ENCODE measurements around the gene ZNF609.
"Not testable (repeated sequence)": the region's sequence is repeated elsewhere in the genome, so short reads cannot be mapped to it uniquely, and the experiment has no call there.

The ZNF609 gene

GRCh38 chr15:64637412-64637811 is 177.0 kb downstream of the ZNF609 start:
- TF ChIP-seq, protein P1, sequence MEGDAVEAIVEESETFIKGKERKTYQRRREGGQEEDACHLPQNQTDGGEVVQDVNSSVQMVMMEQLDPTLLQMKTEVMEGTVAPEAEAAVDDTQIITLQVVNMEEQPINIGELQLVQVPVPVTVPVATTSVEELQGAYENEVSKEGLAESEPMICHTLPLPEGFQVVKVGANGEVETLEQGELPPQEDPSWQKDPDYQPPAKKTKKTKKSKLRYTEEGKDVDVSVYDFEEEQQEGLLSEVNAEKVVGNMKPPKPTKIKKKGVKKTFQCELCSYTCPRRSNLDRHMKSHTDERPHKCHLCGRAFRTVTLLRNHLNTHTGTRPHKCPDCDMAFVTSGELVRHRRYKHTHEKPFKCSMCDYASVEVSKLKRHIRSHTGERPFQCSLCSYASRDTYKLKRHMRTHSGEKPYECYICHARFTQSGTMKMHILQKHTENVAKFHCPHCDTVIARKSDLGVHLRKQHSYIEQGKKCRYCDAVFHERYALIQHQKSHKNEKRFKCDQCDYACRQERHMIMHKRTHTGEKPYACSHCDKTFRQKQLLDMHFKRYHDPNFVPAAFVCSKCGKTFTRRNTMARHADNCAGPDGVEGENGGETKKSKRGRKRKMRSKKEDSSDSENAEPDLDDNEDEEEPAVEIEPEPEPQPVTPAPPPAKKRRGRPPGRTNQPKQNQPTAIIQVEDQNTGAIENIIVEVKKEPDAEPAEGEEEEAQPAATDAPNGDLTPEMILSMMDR (IDR thresholded peaks at IDR 0.05; ENCODE audit: low read depth, low read length), result no peak
- no peak for DNase-seq (ENCODE audit: extremely low read depth, low read depth)

DNA sequence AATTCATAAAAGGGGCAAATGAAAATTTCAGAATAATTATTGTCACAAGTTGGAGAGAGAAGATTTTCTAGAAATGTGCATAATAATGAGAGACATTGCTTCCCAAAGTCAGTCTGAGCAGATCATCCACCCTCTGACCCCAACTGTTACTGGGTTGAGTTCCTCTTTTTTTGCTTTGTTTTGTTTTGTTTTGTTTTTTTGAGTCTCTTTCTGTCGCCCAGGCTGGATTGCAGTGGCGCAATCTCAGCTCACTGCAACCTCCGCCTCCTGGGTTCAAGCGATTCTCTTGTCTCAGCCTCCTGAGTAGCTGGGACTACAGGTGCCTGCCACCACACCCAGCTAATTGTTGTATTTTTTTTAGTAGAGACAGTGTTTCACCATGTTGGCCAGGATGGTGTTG is 179.4 kb downstream of the ZNF609 start:
- DNase-seq (ENCODE audit: extremely low read depth, low read depth), result not testable (repeated sequence)

DNA sequence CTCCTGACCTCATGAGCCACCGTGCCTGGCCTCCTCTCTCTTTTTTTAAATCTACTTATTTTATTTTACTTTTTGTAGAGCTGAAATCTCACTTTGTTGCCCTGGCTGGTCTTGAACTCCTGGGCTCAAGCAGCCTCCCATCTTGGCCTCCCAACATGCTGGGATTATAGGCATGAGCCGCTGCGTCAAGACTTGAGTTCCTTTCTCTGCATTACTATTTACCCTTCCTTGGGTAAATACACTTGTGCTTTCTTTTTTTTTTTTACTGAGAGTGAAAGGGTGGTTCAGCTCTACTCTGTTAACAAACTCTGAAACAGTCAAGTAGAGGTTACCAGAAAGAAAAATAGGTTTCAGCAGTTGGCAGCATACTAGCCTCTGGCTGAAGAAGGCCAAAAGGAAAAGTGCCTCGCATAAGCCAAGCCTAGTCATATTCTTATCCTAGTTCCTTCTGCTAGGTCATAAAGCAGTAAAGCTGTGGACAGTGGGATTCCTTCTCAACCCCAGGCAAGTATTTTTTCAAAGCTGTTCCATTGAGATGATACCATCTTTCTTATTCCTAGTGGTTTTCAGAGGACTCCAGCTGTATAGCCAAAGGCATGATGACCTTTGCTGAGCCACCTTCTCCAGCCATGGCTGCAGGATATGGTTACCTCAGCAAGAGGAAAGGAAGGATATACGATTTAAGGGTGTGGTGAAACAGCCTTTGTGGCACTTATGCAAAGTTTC is 179.9 kb downstream of the ZNF609 start:
- TF ChIP-seq, protein P1 (IDR thresholded peaks at IDR 0.05; ENCODE audit: low read depth, low read length), result no peak
- no peak for DNase-seq (ENCODE audit: extremely low read depth, low read depth)

GRCh38 chr15:64642875-64643274 is 182.5 kb downstream of the ZNF609 start:
- DNase-seq (ENCODE audit: extremely low read depth, low read depth), result no peak
- TF ChIP-seq, protein P1 (IDR thresholded peaks at IDR 0.05; ENCODE audit: low read depth, low read length), result no peak

DNA sequence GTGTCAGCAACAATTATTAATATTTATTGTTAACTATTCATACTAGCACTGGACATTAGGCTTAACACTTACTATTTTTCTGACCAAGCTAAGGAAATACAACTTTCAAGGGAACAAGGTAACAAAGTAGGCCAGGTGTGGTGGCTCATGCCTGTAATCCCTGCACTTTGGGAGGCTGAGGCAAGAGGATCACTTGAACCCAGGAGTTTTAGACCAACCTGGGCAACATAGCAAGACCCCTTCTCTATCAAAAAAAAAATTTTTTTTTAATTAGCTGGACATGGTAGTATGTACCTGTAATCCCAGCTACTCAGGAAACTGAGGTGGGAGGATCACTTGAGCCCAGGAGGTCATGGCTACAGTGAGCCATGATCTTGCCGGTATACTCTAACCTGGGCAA is 183.3 kb downstream of the ZNF609 start:
- TF ChIP-seq, protein P1 (IDR thresholded peaks at IDR 0.05; ENCODE audit: low read depth, low read length), result no peak

GRCh38 chr15:64644811-64645210 is 184.4 kb downstream of the ZNF609 start:
- not testable (repeated sequence) for DNase-seq (ENCODE audit: extremely low read depth, low read depth)

More for the DNA sequence above, 183.3 kb downstream of the ZNF609 start:
- no peak for DNase-seq (ENCODE audit: extremely low read depth, low read depth)

DNA sequence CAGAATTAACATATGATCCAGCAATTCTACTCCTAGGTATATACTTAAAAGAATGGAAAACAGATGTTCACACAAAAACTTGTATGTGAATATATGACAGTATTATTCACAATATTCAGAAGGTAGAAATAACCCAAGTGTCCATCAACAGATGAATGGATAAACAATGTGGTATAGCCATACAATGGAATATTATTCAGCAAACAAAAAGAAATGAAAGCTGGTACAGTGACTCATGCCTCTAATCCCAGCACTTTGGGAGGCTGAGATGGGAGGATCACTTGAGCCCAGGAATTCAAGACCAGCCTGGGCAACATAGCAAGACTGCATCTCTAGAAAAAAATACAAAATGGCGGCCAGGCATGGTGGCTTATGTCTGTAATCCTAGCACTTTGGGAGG is 185.6 kb downstream of the ZNF609 start:
- no peak for DNase-seq (ENCODE audit: extremely low read depth, low read depth)
- TF ChIP-seq, protein P1 (IDR thresholded peaks at IDR 0.05; ENCODE audit: low read depth, low read length), result no peak

DNA sequence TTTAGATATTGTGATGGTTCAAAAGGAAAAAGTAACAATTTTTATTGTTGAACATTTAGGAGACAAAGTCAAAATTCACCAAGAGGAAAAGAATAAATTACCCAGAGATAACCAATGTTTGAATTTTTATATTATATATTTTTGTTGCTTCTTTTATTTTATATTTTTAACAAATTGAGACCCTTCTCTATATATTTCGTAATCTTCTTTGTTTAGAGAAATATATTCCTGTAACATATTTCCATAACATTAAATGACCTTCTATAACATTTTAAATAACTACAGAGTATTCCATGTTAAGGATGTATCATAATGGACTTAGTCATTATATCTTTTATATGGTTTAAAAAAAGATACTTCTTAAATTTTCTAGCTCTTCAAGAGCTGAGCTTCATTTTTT is 187.0 kb downstream of the ZNF609 start:
- DNase-seq (ENCODE audit: extremely low read depth, low read depth), result no peak
- TF ChIP-seq, protein P1 (IDR thresholded peaks at IDR 0.05; ENCODE audit: low read depth, low read length), result no peak
